ENCODE data around the gene NXPH4. TPM values are rescaled to one million over a fixed set of nuclear protein-coding genes. Genes with fewer than 3 reads are reported as not detected.

Gene NXPH4
- total and polyA plus RNA-seq, 2 donors (not counting 1 experiment from before 2014, with no cell fraction given) = 3.5 to 8.6 TPM

GRCh38 chr12:57225680-57226210, 9.2 kb downstream of the NXPH4 start:
- peak overlapping the region in 1 of 5 experiments; percentile 48 for H3K4me3 ChIP-seq (ENCODE audit: control extremely low read depth in 1 of 5, extremely low read depth in 1 of 5, insufficient read depth in 1 of 5, low read depth in 2 of 5, low read length in 4 of 5)
- Mint-ChIP-seq H3K4me1 (peaks cover 75% of the 10 kb centered on the region), H3K9me3 (ENCODE audit: insufficient read depth) (no peaks in the 10 kb centered on the region), H3K27me3 (peaks cover 38% of the 10 kb centered on the region), H3K4me3 (peak overlapping the region; percentile 85), H3K27ac (peak overlapping the region; percentile 84)
- H3K27ac ChIP-seq (ENCODE audit: low read length in 2 of 2) = no peak overlapping the region
- H4K20me1 ChIP-seq (ENCODE audit: control insufficient read depth, insufficient read depth, low read length, poor library complexity, severe bottlenecking) = peaks cover 30% of the 10 kb centered on the region
- H3K9ac ChIP-seq (ENCODE audit: low read length) = peak overlapping the region; percentile 24
- intact Hi-C loops (cut with micrococcal nuclease) = loop anchor here (1.0 to 5.0 kb wide), 4 partner anchors 9 to 148 kb away; partner anchors contain the start of genes NEMP1 and NXPH4
- no peak for DNase-seq
- H3K4me1 ChIP-seq (ENCODE audit: control insufficient read depth in 2 of 2, insufficient read depth in 2 of 2, low read length in 2 of 2) = peaks cover 78 to 86% of the 10 kb centered on the region in 2 donors
- peaks cover 0 to 41% (median 0%) of the 10 kb centered on the region in 3 donors for H3K9me3 ChIP-seq (ENCODE audit: control extremely low read depth in 1 of 3, control insufficient read depth in 2 of 3, insufficient read depth in 1 of 3, low read length in 2 of 3)
- TF ChIP-seq EZH2 (IDR thresholded peaks at IDR 0.05; ENCODE audit: borderline replicate concordance, insufficient read depth, low read depth, low read length, poor library complexity, severe bottlenecking) (no peak), CTCF (IDR thresholded peaks at IDR 0.05) (no peak)
- ChIA-PET CTCF (interaction anchor here (0.6 to 31.1 kb wide), 4 partner anchors 10 to 113 kb away, joined by 3 to 838 read pairs (median 182); partner anchors contain the start of gene NXPH4), POLR2A (interaction anchor here (0.5 to 7.5 kb wide), 3 partner anchors 12 to 138 kb away, joined by 3 to 89 read pairs (median 3); a partner anchor contains a TSS)
- peak overlapping the region; percentile 72 for H3K4me2 ChIP-seq (replicated peaks; ENCODE audit: low read depth, low read length, poor library complexity, severe bottlenecking)
- peaks cover 27% of the 10 kb centered on the region for H3K79me2 ChIP-seq (ENCODE audit: control insufficient read depth, insufficient read depth, low read length)
- WGBS (ENCODE audit: insufficient coverage) = 18% methylated on average over 16 of the region's 18 CpGs
- no peak overlapping the region for H2AFZ ChIP-seq (ENCODE audit: insufficient read depth, low read depth, low read length, poor library complexity, severe bottlenecking)
- H3K27me3 ChIP-seq (replicated peaks in 1 of 4; ENCODE audit: control extremely low read depth in 1 of 4, control insufficient read depth in 3 of 4, insufficient read depth in 4 of 4, low read length in 3 of 4) = peaks cover 0 to 67% (median 45%) of the 10 kb centered on the region in 4 experiments
- no peaks in the 10 kb centered on the region for H3K36me3 ChIP-seq (replicated peaks in 1 of 2; ENCODE audit: control extremely low read depth in 1 of 2, control insufficient read depth in 1 of 2, extremely low read depth in 1 of 2, insufficient read depth in 2 of 2, low read length in 1 of 2)
- ATAC-seq (ENCODE audit: low read depth) = no peak

Measured in B cell (primary cell).